ENCODE data around the gene CCDC187. TPM values are rescaled to one million over a fixed set of nuclear protein-coding genes. Genes with fewer than 3 reads are reported as not detected.

The CCDC187 gene
- total RNA-seq, 1 donor from 2014 or later = 0.07 TPM

DNA sequence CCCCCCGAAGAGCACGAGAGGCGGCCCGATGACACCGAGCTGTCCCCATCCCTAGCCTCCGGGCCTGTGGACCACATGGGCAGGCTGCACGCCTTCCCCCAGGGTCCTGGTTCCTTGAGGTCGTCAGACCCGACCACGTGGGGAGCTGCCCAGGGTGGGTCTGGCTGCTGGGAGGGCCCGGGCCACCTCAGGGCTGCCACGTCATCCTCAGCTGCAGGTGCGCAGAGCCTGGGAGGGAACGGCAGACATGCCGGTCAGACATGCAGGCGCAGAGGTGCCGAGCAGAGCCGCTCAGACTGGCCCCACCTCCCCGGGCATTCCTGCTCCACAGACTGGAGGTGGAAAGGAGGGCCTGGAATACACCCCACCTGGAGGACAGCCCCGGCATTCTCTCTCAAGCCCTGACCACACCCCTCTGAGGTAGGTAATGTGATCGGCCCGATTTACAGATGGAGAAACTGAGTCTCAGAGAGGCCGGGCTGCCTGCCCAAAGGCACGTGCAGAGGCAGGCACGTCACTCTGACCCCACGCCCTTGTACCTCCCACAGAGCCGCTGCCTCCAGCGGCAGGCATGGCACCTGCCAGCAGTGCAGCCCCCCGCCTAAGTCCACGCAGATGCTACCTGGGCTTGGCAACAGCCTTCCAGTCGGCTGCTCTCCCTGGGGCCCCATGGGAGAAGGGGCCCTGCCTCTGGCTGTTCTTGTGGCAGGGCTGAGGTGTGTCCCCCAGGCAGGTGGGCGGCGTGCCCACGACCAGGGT lies 649 bp downstream of the CCDC187 start:
- H3K9me3 Mint-ChIP-seq = no peaks in the 10 kb centered on the region
- no peaks in the 10 kb centered on the region for H3K36me3 Mint-ChIP-seq (ENCODE audit: low read depth)
- H3K4me1 Mint-ChIP-seq = no peaks in the 10 kb centered on the region
- no peak for DNase-seq (ENCODE audit: low read depth, low spot score)
- no peak overlapping the region for H3K4me3 Mint-ChIP-seq
- H3K27me3 Mint-ChIP-seq (ENCODE audit: low read depth) = no peaks in the 10 kb centered on the region
- H3K27ac Mint-ChIP-seq (ENCODE audit: unreplicated experiment) = no peak overlapping the region
- TF ChIP-seq CTCF (conservative IDR thresholded peaks at IDR 0.05) = no peak

DNA sequence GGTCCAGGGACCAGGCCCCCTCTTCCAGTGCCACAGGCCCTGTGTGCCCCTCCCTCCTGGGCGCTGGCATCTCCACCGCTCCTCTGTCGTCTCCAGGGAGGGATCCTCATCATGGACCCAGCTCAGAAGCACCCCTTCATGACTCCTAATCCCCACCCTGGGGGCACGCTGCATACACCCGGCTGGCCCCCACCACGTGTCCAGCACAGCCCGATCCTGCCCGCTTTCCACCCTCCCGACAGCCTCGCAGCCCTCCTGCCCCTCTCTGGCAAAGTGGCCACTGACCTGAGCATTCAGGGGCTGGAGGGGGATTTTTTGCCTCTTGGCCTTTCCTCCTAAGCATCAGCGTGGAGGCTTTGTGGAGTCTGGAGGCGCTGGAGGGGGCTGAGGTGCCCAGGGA lies 1.4 kb downstream of the CCDC187 start:
- no peak for TF ChIP-seq CTCF (conservative IDR thresholded peaks at IDR 0.05)
- DNase-seq (ENCODE audit: low read depth, low spot score) = no peak
- Mint-ChIP-seq H3K9me3 (no peaks in the 10 kb centered on the region), H3K4me1 (no peaks in the 10 kb centered on the region), H3K36me3 (ENCODE audit: low read depth) (no peaks in the 10 kb centered on the region), H3K27me3 (ENCODE audit: low read depth) (no peaks in the 10 kb centered on the region), H3K4me3 (no peak overlapping the region), H3K27ac (ENCODE audit: unreplicated experiment) (no peak overlapping the region)

DNA sequence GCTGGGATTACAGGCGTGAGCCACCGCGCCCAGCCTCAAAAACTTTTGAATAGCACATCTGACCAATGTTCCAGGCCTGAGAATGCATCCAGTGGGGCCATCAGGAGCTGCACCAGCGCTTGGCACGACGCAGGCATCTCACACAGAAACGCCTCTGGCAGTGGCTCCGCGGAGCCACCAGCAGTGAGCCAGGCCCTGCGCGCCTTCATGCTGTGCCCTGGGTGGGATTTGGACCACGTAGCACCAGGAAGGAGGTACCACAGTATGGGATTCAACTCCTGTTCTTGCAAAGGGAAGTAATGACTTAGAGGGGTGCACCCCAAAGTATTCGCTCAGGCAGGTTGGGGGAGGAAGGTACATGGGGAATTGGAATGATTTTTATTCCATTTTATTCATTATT lies 3.0 kb downstream of the CCDC187 start:
- Mint-ChIP-seq H3K36me3 (ENCODE audit: low read depth) (no peaks in the 10 kb centered on the region), H3K9me3 (no peaks in the 10 kb centered on the region), H3K4me1 (peaks cover under 1% of the 10 kb centered on the region), H3K27ac (ENCODE audit: unreplicated experiment) (no peak overlapping the region), H3K4me3 (no peak overlapping the region), H3K27me3 (ENCODE audit: low read depth) (no peaks in the 10 kb centered on the region)
- DNase-seq (ENCODE audit: low read depth, low spot score) = no peak
- no peak for TF ChIP-seq CTCF (conservative IDR thresholded peaks at IDR 0.05)

GRCh38 chr9:136300016-136300545 lies 3.8 kb downstream of the CCDC187 start:
- no peaks in the 10 kb centered on the region for H3K9me3 Mint-ChIP-seq
- no peaks in the 10 kb centered on the region for H3K27me3 Mint-ChIP-seq (ENCODE audit: low read depth)
- no peak for TF ChIP-seq CTCF (conservative IDR thresholded peaks at IDR 0.05)
- no peak overlapping the region for H3K4me3 Mint-ChIP-seq
- H3K27ac Mint-ChIP-seq (ENCODE audit: unreplicated experiment) = no peak overlapping the region
- no peaks in the 10 kb centered on the region for H3K36me3 Mint-ChIP-seq (ENCODE audit: low read depth)
- no peak for DNase-seq (ENCODE audit: low read depth, low spot score)
- peaks cover 7% of the 10 kb centered on the region for H3K4me1 Mint-ChIP-seq

GRCh38 chr9:136299541-136299940 lies 4.4 kb downstream of the CCDC187 start:
- Mint-ChIP-seq H3K27me3 (ENCODE audit: low read depth) (no peaks in the 10 kb centered on the region), H3K9me3 (no peaks in the 10 kb centered on the region), H3K27ac (ENCODE audit: unreplicated experiment) (no peak overlapping the region), H3K36me3 (ENCODE audit: low read depth) (no peaks in the 10 kb centered on the region), H3K4me1 (peaks cover 7% of the 10 kb centered on the region), H3K4me3 (no peak overlapping the region)
- TF ChIP-seq CTCF (conservative IDR thresholded peaks at IDR 0.05) = no peak
- DNase-seq (ENCODE audit: low read depth, low spot score) = no peak

Data from neural crest cell (in vitro differentiated cells).